Cardiac fibroblast (primary cell): ENCODE data around the gene ITPRIP.

Experiments
- DNase-seq, 2 donors: peaks; one replicate each; pipeline versions ENCODE4 v3.0.0 to v3.0.0-alpha.2; 2010; ENCODE audit warnings: low read depth in 2 of 2
- H3K4me3 ChIP-seq, 2 donors: replicated peaks in 1 of 2; 1 replicate in 1 of 2; 2 replicates in 1 of 2; pipeline ENCODE4 v1.5.1; 2011; ENCODE audit warnings: low read depth in 2 of 2, low read length in 2 of 2, mild to moderate bottlenecking in 2 of 2, moderate library complexity in 1 of 2
- TF ChIP-seq, protein P1 (sequence below): IDR thresholded peaks from one replicate; pipeline ENCODE4 v1.5.1; 2011; ENCODE audit warnings: low read depth, mild to moderate bottlenecking, low read length, inconsistent platforms

ITPRIP gene, protein sequence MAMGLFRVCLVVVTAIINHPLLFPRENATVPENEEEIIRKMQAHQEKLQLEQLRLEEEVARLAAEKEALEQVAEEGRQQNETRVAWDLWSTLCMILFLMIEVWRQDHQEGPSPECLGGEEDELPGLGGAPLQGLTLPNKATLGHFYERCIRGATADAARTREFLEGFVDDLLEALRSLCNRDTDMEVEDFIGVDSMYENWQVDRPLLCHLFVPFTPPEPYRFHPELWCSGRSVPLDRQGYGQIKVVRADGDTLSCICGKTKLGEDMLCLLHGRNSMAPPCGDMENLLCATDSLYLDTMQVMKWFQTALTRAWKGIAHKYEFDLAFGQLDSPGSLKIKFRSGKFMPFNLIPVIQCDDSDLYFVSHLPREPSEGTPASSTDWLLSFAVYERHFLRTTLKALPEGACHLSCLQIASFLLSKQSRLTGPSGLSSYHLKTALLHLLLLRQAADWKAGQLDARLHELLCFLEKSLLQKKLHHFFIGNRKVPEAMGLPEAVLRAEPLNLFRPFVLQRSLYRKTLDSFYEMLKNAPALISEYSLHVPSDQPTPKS

GRCh38 chr10:104337985-104338735, at the start of gene ITPRIP:
Gene ITPRIP, minus strand, starts transcription at chr10:104338465. Its CDS starts 22,414 bp downstream, at chr10:104316051.
- peak within 1 kb of the TSS; percentile 95 to 98 for H3K4me3 ChIP-seq
- TF ChIP-seq, protein P1, sequence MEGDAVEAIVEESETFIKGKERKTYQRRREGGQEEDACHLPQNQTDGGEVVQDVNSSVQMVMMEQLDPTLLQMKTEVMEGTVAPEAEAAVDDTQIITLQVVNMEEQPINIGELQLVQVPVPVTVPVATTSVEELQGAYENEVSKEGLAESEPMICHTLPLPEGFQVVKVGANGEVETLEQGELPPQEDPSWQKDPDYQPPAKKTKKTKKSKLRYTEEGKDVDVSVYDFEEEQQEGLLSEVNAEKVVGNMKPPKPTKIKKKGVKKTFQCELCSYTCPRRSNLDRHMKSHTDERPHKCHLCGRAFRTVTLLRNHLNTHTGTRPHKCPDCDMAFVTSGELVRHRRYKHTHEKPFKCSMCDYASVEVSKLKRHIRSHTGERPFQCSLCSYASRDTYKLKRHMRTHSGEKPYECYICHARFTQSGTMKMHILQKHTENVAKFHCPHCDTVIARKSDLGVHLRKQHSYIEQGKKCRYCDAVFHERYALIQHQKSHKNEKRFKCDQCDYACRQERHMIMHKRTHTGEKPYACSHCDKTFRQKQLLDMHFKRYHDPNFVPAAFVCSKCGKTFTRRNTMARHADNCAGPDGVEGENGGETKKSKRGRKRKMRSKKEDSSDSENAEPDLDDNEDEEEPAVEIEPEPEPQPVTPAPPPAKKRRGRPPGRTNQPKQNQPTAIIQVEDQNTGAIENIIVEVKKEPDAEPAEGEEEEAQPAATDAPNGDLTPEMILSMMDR = no peak
- DNase-seq = peak; percentile 93 to 95

- TF ChIP-seq, protein P1 = no peak
- peak in 1 of 2 donors; percentile 7 for DNase-seq
- no peak overlapping the region for H3K4me3 ChIP-seq
Observed at GRCh38 chr10:104387130-104387888, 49.0 kb upstream of the ITPRIP start.

DNA sequence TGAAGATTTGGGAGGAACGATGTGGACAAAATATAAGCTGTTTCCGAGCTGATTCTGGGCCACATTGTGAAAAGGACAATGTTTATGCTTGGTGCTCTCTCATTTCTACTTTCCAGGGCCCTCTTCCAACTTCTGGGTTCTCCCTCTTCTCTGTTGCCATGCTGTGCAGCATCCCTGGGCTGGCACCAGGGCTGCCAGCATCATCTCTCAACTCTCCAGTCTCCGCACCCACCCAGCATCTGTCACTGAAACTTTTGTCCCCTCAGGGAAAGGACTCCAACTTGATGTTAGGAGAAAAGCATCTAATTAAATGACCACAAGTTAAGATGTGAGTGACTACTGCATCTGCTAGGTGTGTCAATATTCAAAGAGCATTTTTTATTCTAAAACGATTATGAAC, 42.1 kb upstream of the ITPRIP start:
- no peak overlapping the region for H3K4me3 ChIP-seq
- TF ChIP-seq, protein P1 = no peak
- DNase-seq = no peak

DNA sequence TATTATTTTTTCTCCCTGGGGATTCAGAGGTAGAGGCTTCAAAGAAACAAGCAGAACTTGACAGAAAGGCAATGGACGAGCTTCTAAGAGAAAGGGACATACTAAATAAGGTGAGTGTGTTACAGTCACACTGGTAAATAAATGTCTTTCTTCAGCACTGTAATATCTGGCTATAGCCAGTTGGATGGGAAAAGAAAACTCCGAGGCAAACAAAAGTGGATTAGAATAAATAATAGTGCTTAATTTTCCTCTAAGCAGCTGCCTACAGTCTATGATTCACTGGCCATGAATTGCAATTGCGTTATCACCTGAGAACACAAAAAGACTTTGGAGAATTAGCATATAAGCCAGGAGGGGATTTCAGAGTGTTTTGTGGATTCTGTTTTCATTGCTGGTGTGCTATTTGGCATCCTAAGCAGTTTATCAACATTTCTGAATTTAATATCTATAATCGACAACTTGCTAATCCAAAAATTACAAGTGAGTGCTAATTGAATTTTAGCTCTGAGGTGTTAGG, 38.6 kb upstream of the ITPRIP start:
- TF ChIP-seq, protein P1 = no peak
- DNase-seq = no peak
- no peak overlapping the region for H3K4me3 ChIP-seq

- DNase-seq = no peak
- H3K4me3 ChIP-seq = no peak overlapping the region
Observed at GRCh38 chr10:104374591-104374990, 36.3 kb upstream of the ITPRIP start.

More at GRCh38 chr10:104374591-104374990, 36.3 kb upstream of the ITPRIP start:
- TF ChIP-seq, protein P1 = no peak
